Measurements from ENCODE around the gene TXNL4A.

Gene TXNL4A, protein sequence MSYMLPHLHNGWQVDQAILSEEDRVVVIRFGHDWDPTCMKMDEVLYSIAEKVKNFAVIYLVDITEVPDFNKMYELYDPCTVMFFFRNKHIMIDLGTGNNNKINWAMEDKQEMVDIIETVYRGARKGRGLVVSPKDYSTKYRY

DNA sequence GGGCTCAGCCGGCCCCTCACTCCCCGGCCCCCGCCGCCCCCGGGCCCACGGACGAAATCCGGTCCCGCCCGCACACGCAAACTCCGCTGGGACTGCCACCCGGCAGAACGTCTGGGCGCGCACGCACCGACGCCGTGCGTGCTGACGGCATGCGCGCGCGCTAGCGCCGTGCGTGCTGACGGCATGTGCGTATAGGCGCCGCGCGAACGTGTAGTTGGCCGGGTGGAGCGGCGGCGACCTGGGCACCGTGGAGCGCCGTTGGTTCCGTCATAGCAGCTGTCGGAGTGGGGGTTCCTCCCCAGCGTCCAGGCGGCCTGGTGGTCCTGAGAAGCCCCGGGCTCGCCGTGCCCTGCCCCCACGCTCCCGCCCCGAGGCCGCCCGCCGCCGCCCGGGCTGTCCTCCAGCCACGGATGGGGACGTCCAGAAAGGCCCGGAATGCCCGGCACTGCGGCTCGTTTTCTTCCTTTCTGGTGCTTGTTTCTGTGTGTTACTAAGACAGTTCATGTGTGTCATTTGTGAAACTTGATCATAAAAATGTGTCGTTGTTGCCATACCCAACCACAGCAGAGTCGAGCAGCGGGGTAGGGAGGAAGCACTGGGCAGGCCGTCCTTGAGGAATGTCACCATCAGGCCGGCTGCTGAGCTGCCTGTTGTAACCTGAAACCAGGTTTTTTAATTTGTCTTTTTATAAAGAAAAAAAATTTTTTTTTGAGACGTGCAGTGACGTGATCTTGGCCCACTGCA lies at the start of gene TXNL4A:
Gene TXNL4A (minus strand): TSS at position 113 of the 744 bp plus-strand sequence. CDS start 171 bp downstream, outside the sequence.
- no peak for TF ChIP-seq CTCF (IDR thresholded peaks at IDR 0.05)
- Histone ChIP-seq H3K4me3 (peak within 1 kb of the TSS; percentile 90), H3K27ac (peak within 1 kb of the TSS; percentile 96 to 98)
- DNase-seq (ENCODE audit: low spot score) = peak; percentile 88

GRCh38 chr18:80037300-80037699 lies 48.9 kb upstream of the TXNL4A start:
- no peak for TF ChIP-seq CTCF (IDR thresholded peaks at IDR 0.05)
- no peak for DNase-seq (ENCODE audit: low spot score)
- Histone ChIP-seq H3K27ac (no peak overlapping the region), H3K4me3 (no peak overlapping the region)

GRCh38 chr18:80035997-80036396 lies 47.6 kb upstream of the TXNL4A start:
- Histone ChIP-seq H3K4me3 (no peak overlapping the region), H3K27ac (no peak overlapping the region)
- TF ChIP-seq CTCF (IDR thresholded peaks at IDR 0.05) = no peak
- DNase-seq (ENCODE audit: low spot score) = no peak

DNA sequence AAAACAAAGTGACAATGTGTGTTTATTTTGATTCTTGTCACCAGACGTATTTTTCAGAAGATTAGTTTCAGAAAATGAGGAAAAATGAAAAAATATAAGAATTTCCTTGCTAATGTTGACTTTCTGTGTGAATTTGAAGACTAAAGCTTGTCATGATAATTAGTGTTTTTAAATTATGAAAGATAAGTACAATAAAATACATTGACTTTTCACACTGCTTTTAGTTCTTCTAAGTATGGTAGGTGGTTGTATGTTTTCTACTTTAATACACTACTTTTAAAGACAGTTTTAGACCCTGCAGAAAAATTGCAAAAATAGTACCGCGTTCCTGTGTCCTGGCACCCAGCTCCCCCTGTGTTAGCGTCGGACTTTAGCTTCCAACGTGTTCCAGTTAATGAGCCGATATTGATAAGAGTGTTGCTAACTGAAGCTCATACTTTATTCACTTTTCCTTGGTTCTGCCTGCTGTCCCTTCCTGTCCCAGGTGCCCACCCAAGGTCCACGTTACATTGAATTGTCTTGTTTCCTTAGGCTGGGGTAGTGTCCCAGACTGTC lies 46.6 kb upstream of the TXNL4A start:
- H3K27ac ChIP-seq = peak overlapping the region in 1 of 2 donors; percentile 85
- no peak for DNase-seq (ENCODE audit: low spot score)
- no peak for TF ChIP-seq CTCF (IDR thresholded peaks at IDR 0.05)
- H3K4me3 ChIP-seq = peak overlapping the region; percentile 80

DNA sequence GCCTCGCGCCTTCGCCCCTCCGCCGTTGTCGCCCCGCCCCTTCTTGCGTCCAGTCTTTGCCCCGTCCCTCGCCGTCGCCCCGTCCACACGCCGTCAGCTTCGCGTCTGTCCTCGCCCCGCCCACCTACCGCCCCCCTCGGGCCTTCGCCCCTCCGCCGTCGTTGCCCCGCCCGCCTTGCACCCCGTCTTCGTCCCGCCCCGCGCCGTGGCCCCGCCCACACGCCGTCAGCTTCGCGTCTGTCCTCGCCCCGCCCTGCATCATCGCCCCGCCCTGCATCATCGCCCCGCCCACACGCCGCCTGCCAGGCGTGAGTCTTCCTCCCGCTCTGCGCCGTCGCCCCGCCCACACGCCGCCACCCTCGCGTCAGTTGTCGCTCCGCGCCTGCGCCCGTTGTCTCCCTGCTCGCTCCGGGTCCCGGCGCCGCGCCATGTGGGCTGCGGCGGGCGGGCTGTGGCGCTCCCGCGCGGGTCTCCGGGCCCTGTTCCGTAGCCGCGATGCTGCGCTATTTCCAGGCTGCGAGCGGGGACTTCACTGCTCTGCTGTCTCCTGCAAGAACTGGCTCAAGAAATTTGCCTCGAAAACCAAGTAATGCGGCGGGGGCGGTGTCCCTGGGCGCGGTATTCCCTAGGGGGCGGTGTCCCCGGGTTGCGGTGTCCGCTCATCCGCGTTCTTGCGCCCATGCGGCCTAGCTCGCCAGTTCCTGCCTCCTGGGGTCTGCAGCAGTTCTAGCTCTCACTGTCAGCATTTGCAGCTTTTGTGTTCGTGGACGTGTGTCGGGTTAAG lies 45.9 kb upstream of the TXNL4A start, which contains the start of gene RBFA:
Gene RBFA (plus strand): TSS at position 367 of the 784 bp plus-strand sequence. CDS start 62 bp downstream, at position 429.
- no peak for TF ChIP-seq CTCF (IDR thresholded peaks at IDR 0.05)
- Histone ChIP-seq H3K27ac (peak within 1 kb of the TSS; percentile 68 to 85), H3K4me3 (peak within 1 kb of the TSS; percentile 80)
- DNase-seq (ENCODE audit: low spot score) = peak; percentile 99

DNA sequence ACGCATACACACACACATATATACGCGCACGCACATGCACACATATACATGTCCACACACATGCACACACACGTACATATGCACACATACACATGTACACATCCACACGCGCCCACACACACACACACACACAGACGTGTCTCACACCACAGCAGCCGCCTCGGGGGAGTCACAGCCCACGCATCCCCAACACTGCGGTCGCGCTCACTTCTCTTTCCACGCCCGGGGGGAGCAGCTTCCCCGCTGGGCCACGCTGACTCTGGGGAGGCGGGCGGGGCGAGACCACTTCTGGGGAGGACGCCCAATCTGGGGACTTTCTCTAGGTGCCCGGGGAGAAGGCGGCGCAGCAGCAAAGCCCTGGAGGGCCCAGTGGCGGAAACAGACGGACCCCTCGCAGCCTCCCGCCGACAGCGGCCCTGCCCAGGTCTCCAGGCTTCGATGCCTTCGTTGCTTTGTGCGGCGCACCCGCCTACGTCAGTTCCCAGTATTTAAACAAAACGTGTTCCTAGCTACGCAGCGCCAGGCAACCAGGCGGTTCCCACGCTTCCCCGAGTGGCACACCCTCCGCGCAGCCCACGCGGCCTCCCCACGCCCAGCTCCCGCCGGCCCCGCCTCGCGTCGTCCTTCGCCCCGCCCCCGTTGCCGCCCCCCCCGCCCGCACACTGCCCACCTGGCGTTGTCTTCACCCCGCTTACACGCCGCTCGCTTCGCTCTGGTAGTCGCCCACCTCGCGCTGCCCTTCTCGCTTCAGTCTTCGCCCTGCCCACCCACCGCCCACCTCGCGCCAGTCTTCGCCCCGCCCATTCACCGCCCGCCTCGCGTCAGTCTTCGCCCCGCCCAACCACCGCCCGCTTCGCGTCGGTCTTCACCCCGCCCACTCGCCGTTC lies 45.1 kb upstream of the TXNL4A start:
- peak overlapping the region; percentile 80 for H3K4me3 ChIP-seq
- H3K27ac ChIP-seq = peak overlapping the region; percentile 68 to 85
- no peak for TF ChIP-seq CTCF (IDR thresholded peaks at IDR 0.05)
- peak; percentile 96 for DNase-seq (ENCODE audit: low spot score)

All from coronary artery (tissue), 2 donors.